Osteocyte (in vitro differentiated cells): ENCODE results near the gene THOC7. TPM values are rescaled to one million over a fixed set of nuclear protein-coding genes. Genes with fewer than 3 reads are reported as not detected.

Source experiments
- DNase-seq: peaks from one replicate; pipeline ENCODE4 v3.0.0; 2021; ENCODE audit warnings: mixed read lengths; ENCODE audit not compliant: unreplicated experiment; ENCODE audit errors: extremely low spot score
- H3K27ac Mint-ChIP-seq: one replicate; pipeline ENCODE4 v1.8.0; 2021; ENCODE audit warnings: mild to moderate bottlenecking, mixed read lengths; ENCODE audit not compliant: unreplicated experiment
- H3K27me3 Mint-ChIP-seq: one replicate; pipeline ENCODE4 v1.8.0; 2021; ENCODE audit warnings: mixed read lengths; ENCODE audit not compliant: unreplicated experiment
- H3K36me3 Mint-ChIP-seq: one replicate; pipeline ENCODE4 v1.8.0; 2021; ENCODE audit warnings: mixed read lengths; ENCODE audit not compliant: unreplicated experiment
- H3K4me1 Mint-ChIP-seq: one replicate; pipeline ENCODE4 v1.8.0; 2021; ENCODE audit warnings: mixed read lengths; ENCODE audit not compliant: unreplicated experiment
- H3K4me3 Mint-ChIP-seq: one replicate; pipeline ENCODE4 v1.8.0; 2021; ENCODE audit warnings: mild to moderate bottlenecking, moderate library complexity, mixed read lengths; ENCODE audit not compliant: unreplicated experiment
- H3K9me3 Mint-ChIP-seq: one replicate; pipeline ENCODE4 v1.8.0; 2021; ENCODE audit warnings: mixed read lengths; ENCODE audit not compliant: unreplicated experiment
- total RNA-seq: library from RNA; stranded (reverse); gene quantifications from 2 replicates; pipeline ENCODE4 v1.2.1, GENCODE V29; 2021
- TF ChIP-seq, protein P1 (sequence below): fragments of 200-600 bp; sonication (generic); IDR thresholded peaks from 2 replicates; pipeline ENCODE4 v1.5.0; 2021; ENCODE audit warnings: antibody characterized with exemption, mild to moderate bottlenecking, moderate library complexity

THOC7 gene
- total RNA-seq, 1 donor from 2014 or later: 59.4 TPM

DNA sequence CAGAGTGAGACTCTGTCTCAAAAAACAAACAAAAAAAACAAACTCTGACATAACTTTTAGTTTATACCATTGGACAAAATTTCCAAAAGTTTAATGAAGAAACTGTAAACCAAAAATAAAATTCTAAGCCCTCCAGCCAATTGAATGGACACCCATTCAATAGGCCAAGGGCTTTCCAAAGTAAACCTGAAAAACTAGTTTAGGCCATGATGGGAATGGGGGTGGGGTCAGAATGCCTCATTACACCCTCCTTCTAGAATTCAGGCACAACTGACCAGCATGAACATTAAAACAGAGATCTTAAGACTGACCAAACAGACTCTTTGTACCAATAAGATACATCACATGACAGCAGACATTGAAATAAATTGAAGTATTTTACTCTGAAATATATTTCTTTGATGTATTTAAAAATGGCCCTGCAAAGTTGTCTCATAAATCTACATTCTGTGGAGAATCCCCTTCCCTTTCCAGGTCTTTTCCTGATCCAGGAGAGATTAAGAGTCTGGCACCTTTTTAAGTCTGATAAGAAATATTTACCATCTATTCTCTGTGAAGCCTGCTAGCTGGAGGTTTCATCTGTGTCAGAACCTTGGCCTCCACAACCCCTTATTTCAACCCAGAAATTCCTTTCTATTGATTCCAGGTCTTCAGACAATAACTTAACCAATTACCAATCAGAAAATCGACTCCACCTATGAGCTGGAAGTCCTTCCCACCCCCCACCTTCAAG, 15.7 kb downstream of the THOC7 start:
- TF ChIP-seq, protein P1, sequence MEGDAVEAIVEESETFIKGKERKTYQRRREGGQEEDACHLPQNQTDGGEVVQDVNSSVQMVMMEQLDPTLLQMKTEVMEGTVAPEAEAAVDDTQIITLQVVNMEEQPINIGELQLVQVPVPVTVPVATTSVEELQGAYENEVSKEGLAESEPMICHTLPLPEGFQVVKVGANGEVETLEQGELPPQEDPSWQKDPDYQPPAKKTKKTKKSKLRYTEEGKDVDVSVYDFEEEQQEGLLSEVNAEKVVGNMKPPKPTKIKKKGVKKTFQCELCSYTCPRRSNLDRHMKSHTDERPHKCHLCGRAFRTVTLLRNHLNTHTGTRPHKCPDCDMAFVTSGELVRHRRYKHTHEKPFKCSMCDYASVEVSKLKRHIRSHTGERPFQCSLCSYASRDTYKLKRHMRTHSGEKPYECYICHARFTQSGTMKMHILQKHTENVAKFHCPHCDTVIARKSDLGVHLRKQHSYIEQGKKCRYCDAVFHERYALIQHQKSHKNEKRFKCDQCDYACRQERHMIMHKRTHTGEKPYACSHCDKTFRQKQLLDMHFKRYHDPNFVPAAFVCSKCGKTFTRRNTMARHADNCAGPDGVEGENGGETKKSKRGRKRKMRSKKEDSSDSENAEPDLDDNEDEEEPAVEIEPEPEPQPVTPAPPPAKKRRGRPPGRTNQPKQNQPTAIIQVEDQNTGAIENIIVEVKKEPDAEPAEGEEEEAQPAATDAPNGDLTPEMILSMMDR: no peak
- no peak for DNase-seq
- H3K4me3 Mint-ChIP-seq: no peak overlapping the region

GRCh38 chr3:63845215-63845614, 18.4 kb downstream of the THOC7 start:
- Mint-ChIP-seq H3K4me1 (no peaks in the 10 kb centered on the region), H3K27me3 (no peaks in the 10 kb centered on the region), H3K4me3 (no peak overlapping the region), H3K36me3 (peaks cover 2% of the 10 kb centered on the region), H3K27ac (no peak overlapping the region), H3K9me3 (no peaks in the 10 kb centered on the region)
- no peak for DNase-seq
- TF ChIP-seq, protein P1: no peak

More for the DNA sequence above, 15.7 kb downstream of the THOC7 start:
- H3K4me1 Mint-ChIP-seq: no peaks in the 10 kb centered on the region
- H3K27me3 Mint-ChIP-seq: no peaks in the 10 kb centered on the region
- no peaks in the 10 kb centered on the region for H3K9me3 Mint-ChIP-seq
- H3K36me3 Mint-ChIP-seq: peaks cover 10% of the 10 kb centered on the region
- no peak overlapping the region for H3K27ac Mint-ChIP-seq

DNA sequence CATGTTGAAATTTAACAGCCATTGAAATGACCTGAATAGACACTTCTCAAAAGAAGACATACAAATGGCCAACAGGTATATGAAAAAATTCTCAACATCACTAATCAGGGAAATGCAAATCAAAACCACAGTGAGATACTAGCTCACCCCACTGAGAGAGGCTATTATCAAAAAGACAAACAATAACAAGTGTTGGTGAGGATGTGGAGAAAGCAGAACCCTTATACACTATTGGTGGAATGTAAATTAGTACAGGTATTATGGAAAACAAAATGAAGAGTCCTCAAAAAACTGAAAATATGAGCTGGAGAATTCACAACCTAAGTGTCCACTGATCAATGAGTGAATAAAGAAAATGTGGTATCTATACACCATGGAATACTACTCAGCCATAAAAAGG, 21.5 kb downstream of the THOC7 start:
- no peaks in the 10 kb centered on the region for H3K9me3 Mint-ChIP-seq
- no peak overlapping the region for H3K27ac Mint-ChIP-seq
- H3K27me3 Mint-ChIP-seq: no peaks in the 10 kb centered on the region
- no peak for DNase-seq
- H3K36me3 Mint-ChIP-seq: peaks cover 2% of the 10 kb centered on the region
- no peak overlapping the region for H3K4me3 Mint-ChIP-seq
- H3K4me1 Mint-ChIP-seq: no peaks in the 10 kb centered on the region
- TF ChIP-seq, protein P1: no peak

- Mint-ChIP-seq H3K36me3 (peaks cover 2% of the 10 kb centered on the region), H3K27me3 (no peaks in the 10 kb centered on the region), H3K4me3 (no peak overlapping the region), H3K9me3 (no peaks in the 10 kb centered on the region), H3K4me1 (no peaks in the 10 kb centered on the region), H3K27ac (no peak overlapping the region)
- DNase-seq: no peak
- TF ChIP-seq, protein P1: no peak
These were observed 21.9 kb downstream of the THOC7 start for GRCh38 chr3:63841704-63842103.

DNA sequence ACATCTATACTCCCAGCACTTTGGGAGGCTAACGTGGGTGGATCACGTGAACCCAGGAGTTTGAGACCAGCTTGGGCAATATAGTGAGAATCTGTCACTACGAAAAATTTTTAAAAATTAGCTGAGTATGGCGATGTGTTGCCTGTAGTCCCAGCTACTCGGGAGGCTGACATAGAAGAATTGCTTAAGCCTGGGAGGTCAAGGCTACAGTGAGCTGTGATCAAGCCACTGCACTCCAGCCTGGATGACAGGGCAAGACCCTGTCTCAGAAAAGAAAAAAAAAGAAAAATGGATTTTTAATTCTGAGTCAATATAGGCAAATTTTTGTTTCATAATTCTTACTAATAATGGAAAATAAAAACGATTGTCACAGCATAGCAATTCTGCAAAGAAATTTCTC, 31.2 kb downstream of the THOC7 start:
- Mint-ChIP-seq H3K36me3 (peaks cover 43% of the 10 kb centered on the region), H3K4me3 (no peak overlapping the region), H3K27me3 (no peaks in the 10 kb centered on the region), H3K9me3 (peaks cover 5% of the 10 kb centered on the region), H3K27ac (no peak overlapping the region), H3K4me1 (no peaks in the 10 kb centered on the region)
- TF ChIP-seq, protein P1: no peak
- no peak for DNase-seq
